T-helper 2 cell treated with Interferon-gamma antibody and Interleukin-4, amounts not matched to agents 5 μg/mL and 100 μg/mL, for 36 hours (primary cell): ENCODE measurements around the gene NUP42.
"Not testable (repeated sequence)": the region's sequence is repeated elsewhere in the genome, so short reads cannot be mapped to it uniquely, and the experiment has no call there.

ENCODE experiments used
- DNase-seq: peaks from one replicate; pipeline ENCODE4 v3.0.0; 2021; ENCODE audit warnings: low spot score
- H3K27ac Mint-ChIP-seq: one replicate; pipeline ENCODE4 v1.8.0; 2021; ENCODE audit warnings: mild to moderate bottlenecking, mixed read lengths
- H3K27me3 Mint-ChIP-seq: one replicate; pipeline ENCODE4 v1.8.0; 2021; ENCODE audit warnings: low read depth, mixed read lengths
- H3K36me3 Mint-ChIP-seq: one replicate; pipeline ENCODE4 v1.8.0; 2021; ENCODE audit warnings: low read depth, mixed read lengths
- H3K4me1 Mint-ChIP-seq: one replicate; pipeline ENCODE4 v1.8.0; 2021; ENCODE audit warnings: low read depth, mixed read lengths
- H3K4me3 Mint-ChIP-seq: one replicate; pipeline ENCODE4 v1.8.0; 2022; ENCODE audit warnings: mild to moderate bottlenecking, moderate library complexity, mixed read lengths
- H3K9me3 Mint-ChIP-seq: one replicate; pipeline ENCODE4 v1.8.0; 2021; ENCODE audit warnings: mixed read lengths

Gene NUP42

DNA sequence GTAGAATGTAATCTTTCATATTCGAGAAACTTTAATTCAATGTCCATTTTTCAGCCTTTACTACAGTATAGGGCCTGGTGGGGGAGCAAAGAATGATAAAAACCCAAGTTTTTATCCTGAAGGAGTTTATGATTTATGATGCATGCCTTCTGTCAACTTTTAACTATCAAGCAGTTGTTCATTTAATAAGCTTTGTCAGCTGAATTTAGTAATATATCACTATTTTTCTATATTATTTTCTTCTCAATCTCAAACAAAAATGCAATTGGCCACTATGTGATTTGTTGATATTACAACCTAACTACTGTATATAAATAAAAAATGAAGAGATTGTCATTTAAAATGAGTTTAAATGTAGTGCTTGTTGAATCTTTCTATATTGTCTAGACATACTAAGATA, 2.4 kb downstream of the NUP42 start:
- Mint-ChIP-seq H3K27ac (peak overlapping the region; percentile 56), H3K36me3 (peaks cover 25% of the 10 kb centered on the region), H3K9me3 (no peaks in the 10 kb centered on the region), H3K27me3 (peaks cover 6% of the 10 kb centered on the region), H3K4me1 (peaks cover 29% of the 10 kb centered on the region), H3K4me3 (peak overlapping the region; percentile 91)
- DNase-seq = no peak

- H3K27ac Mint-ChIP-seq = no peak overlapping the region
- H3K9me3 Mint-ChIP-seq = no peaks in the 10 kb centered on the region
- H3K4me3 Mint-ChIP-seq = no peak overlapping the region
- peaks cover 29% of the 10 kb centered on the region for H3K4me1 Mint-ChIP-seq
- peaks cover 27% of the 10 kb centered on the region for H3K36me3 Mint-ChIP-seq
- DNase-seq = no peak
- peaks cover 1% of the 10 kb centered on the region for H3K27me3 Mint-ChIP-seq
These were observed 3.0 kb downstream of the NUP42 start for GRCh38 chr7:23184709-23185359.

DNA sequence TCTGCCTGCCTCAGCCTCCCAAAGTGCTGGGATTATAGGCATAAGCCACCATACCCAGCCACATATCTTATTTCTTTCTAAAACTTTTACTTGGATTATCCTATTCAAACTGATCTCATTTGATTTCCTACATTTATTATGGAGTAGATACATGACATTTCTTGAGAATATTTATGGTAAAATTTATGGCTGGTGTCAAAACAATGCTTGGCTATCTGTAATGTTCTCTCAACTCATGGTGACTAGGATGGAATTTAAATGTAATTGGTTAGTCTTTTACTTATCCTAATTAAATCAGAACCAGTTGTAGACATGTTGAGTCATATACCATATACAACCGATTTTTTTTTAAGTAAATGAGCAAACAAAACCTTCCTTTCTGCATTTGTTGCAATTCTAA, 4.1 kb downstream of the NUP42 start:
- H3K4me3 Mint-ChIP-seq = no peak overlapping the region
- H3K4me1 Mint-ChIP-seq = peaks cover 24% of the 10 kb centered on the region
- H3K9me3 Mint-ChIP-seq = no peaks in the 10 kb centered on the region
- DNase-seq = no peak
- H3K27me3 Mint-ChIP-seq = no peaks in the 10 kb centered on the region
- H3K36me3 Mint-ChIP-seq = peaks cover 31% of the 10 kb centered on the region
- H3K27ac Mint-ChIP-seq = no peak overlapping the region

DNA sequence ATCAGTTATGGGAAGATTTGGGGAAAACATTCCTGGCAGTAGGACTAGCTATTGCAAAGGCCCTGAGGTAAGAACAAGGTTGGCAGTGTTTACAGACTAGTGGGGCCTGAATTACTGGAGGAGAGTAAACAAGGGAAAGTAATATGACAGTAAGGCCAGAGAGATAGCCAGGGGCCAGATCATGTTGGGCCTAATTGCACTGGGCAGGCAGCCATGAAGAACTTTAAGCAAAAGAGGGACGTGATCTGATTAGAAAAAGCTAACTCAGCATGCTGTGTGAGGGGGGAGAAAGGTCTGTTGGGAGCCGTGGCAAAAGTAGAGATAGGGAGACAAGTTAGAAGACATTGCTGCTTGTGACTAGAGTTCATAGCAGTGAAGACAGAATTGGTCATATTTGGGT, 9.2 kb downstream of the NUP42 start:
- Mint-ChIP-seq H3K27ac (no peak overlapping the region), H3K27me3 (no peaks in the 10 kb centered on the region), H3K4me1 (no peaks in the 10 kb centered on the region), H3K4me3 (no peak overlapping the region), H3K36me3 (peaks cover 39% of the 10 kb centered on the region), H3K9me3 (no peaks in the 10 kb centered on the region)
- no peak for DNase-seq

DNA sequence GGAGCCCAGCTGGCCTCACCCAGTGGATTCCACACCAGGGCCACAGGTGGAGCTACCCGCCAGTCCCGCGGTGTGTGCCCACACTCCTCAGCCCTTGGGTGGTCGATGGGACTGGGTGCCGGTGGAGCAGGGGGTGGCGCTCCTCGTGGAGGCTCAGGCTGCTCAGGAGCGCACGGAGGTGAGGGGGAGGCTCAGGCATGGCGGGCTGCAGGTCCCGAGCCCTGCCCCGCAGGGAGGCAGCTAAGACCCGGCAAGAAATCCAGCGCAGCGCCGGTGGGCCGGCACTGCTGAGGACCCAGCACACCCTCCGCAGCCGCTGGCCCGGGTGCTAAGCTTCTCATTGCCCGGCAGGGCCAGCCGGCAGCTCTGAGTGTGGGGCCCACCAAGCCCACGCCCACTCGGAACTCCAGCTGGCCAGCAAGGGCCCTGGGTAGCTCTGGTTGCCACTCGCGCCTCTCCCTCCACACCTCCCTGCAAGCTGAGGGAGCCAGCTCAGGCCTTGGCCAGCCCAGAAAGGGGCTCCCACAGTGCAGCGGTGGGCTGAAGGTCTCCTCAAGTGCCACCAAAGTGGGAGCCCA, 11.9 kb downstream of the NUP42 start:
- H3K36me3 Mint-ChIP-seq = peaks cover 36% of the 10 kb centered on the region
- H3K27me3 Mint-ChIP-seq, DNase-seq, H3K4me1 Mint-ChIP-seq, H3K9me3 Mint-ChIP-seq, H3K27ac Mint-ChIP-seq, H3K4me3 Mint-ChIP-seq: not testable (repeated sequence)

DNA sequence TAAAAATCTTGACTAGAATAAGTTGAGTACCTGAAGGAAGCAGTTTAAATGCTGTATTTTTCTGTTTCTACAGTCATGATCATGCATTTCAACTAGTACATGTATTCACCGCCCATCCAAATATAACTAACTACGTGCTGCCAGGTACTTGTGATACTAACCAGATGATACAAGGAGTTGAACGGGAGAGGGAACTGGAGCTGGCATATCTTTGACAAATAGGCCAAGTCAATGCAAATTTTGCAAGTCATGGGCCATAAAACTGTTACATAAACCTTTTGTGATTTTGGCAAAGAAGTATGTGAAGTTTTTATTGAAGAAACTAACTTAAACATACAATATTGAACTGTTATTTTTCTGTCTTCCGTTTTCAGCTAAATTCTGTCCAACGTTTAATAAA, 14.5 kb downstream of the NUP42 start:
- Mint-ChIP-seq H3K27ac (no peak overlapping the region), H3K27me3 (no peaks in the 10 kb centered on the region), H3K9me3 (no peaks in the 10 kb centered on the region), H3K36me3 (peaks cover 39% of the 10 kb centered on the region), H3K4me3 (no peak overlapping the region), H3K4me1 (no peaks in the 10 kb centered on the region)
- no peak for DNase-seq

DNA sequence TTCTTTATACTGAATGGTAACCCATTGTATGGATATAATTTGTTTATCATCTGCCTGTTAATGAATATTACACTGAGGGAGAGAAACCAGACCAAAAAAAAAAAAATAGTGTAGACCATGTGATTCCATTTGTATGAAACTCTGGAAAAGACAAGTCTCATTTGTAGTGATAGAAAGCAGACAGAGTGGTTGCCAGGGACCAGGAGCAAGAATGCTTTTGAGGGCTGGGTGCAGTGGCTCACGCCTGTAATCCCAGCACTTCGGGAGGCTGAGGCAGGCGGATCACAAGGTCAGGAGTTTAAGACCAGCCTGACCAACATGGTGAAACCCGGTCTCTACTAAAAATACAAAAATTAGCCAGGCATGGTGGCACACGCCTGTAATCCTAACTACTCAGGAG, 15.9 kb downstream of the NUP42 start:
- not testable (repeated sequence) for H3K27ac Mint-ChIP-seq

GRCh38 chr7:23200331-23200730, 18.5 kb downstream of the NUP42 start:
- Mint-ChIP-seq H3K36me3 (peaks cover 42% of the 10 kb centered on the region), H3K9me3 (no peaks in the 10 kb centered on the region), H3K4me1 (no peaks in the 10 kb centered on the region), H3K4me3 (no peak overlapping the region), H3K27me3 (peaks cover 1% of the 10 kb centered on the region), H3K27ac (no peak overlapping the region)
- DNase-seq = no peak

More for the DNA sequence above, 15.9 kb downstream of the NUP42 start:
- not testable (repeated sequence) for H3K4me1 Mint-ChIP-seq, DNase-seq, H3K4me3 Mint-ChIP-seq, H3K9me3 Mint-ChIP-seq, H3K27me3 Mint-ChIP-seq
- H3K36me3 Mint-ChIP-seq = peaks cover 38% of the 10 kb centered on the region

DNA sequence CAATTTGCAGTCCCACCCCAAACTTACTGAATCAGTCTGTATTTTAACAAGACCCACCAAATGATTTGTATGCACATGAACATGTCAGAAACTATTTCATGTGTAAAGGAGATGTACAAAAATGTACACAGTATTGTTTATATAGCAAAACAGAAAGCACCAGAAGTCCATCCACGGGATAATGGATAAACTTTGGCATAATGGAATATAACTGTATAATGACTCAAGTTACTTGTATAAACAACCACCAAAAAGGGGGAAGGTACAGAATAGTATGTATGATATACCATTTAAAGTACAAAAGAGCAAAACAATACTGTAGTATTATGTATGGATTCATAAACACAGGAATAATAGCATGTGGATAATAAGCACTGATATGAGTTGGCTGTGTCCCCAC, 22.4 kb downstream of the NUP42 start:
- H3K27ac Mint-ChIP-seq = no peak overlapping the region
- peaks cover 32% of the 10 kb centered on the region for H3K36me3 Mint-ChIP-seq
- peaks cover 2% of the 10 kb centered on the region for H3K4me1 Mint-ChIP-seq
- no peaks in the 10 kb centered on the region for H3K9me3 Mint-ChIP-seq
- no peak overlapping the region for H3K4me3 Mint-ChIP-seq
- DNase-seq = no peak
- peaks cover 28% of the 10 kb centered on the region for H3K27me3 Mint-ChIP-seq

DNA sequence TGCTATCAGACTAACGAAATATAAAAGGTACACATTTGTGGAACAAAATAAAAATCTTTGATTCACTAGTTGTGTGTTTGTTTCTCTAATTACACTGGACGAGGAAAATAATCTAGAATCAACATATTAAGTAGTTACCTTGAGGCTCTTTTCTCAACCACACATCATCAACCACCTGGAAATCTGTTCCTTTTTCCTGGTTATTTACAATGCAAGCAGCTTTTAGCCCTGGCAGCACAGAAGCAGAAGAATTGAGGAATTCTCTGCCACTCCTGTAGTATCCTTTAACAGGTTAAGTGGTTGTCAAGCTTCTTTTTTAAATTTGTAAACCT, 23.7 kb downstream of the NUP42 start:
- H3K27ac Mint-ChIP-seq = no peak overlapping the region
- H3K4me3 Mint-ChIP-seq = peak overlapping the region; percentile 36
- no peaks in the 10 kb centered on the region for H3K9me3 Mint-ChIP-seq
- DNase-seq = no peak
- H3K27me3 Mint-ChIP-seq = peaks cover 28% of the 10 kb centered on the region
- peaks cover 24% of the 10 kb centered on the region for H3K36me3 Mint-ChIP-seq
- peaks cover 2% of the 10 kb centered on the region for H3K4me1 Mint-ChIP-seq

DNA sequence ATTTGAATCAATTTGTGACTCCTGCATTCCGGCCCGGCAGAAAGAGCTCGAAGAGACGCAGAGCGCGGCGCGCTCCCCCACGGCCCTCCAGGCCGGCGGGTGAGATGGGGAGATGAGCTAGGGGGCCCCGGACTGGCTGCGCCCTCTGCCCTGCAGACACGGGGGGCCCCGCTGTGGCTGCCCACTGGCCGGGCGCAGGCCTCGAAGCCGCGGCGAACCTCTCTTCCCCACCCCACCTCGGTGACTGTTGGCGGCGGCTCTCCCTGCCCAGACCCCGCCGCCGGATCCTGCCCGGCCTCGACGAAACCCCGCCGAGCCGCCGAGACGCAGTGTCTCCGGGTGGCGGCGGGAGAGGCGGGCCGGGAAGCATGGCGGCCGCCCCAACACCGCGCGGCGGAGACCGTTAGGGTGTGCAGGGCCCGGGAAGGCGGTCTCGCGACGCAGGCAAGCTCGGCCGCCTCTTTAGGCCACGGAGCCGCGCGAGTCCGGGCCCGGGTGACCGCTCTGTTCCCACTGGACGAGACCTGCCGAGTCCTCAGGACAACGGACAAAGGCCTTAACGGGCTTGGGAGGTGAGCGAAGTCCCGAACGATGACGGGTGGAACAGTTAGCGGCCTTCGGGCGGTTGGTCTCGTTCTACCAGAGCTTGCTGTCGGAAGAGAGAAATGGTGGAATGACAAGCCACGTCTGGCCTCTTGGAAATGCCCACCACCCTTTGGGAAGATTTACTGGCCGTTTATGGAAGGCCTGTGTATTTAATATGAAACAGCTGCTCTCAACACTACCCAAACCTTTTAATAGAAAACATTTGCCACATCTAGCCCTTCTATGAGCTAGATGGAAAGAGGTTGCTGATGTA, 24.3 kb downstream of the NUP42 start:
- Mint-ChIP-seq H3K9me3 (no peaks in the 10 kb centered on the region), H3K36me3 (peaks cover 23% of the 10 kb centered on the region), H3K27ac (no peak overlapping the region), H3K27me3 (peaks cover 33% of the 10 kb centered on the region), H3K4me3 (peak overlapping the region; percentile 36), H3K4me1 (peaks cover 2% of the 10 kb centered on the region)
- no peak for DNase-seq

DNA sequence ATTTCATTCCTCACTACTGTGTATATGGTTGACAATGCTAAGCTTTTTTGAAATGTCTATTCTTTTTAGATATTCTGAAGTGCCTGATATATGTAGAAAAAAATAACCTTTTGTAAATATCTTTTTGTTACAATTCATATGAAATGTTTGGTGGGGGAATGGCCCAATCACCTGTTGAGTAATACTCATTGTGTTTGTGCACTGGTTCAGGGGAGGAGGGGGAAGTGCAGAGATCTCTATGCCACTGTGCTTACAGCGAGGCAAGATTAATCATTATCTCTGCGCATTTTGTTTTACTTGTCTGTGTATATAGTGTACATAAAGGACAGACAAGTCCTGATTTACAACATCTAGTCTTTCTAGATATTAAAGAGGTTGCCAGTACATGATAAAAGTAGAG, 25.2 kb downstream of the NUP42 start:
- H3K27me3 Mint-ChIP-seq = peaks cover 33% of the 10 kb centered on the region
- H3K36me3 Mint-ChIP-seq = peaks cover 16% of the 10 kb centered on the region
- no peak overlapping the region for H3K4me3 Mint-ChIP-seq
- H3K4me1 Mint-ChIP-seq = peaks cover 2% of the 10 kb centered on the region
- no peak overlapping the region for H3K27ac Mint-ChIP-seq
- H3K9me3 Mint-ChIP-seq = no peaks in the 10 kb centered on the region
- DNase-seq = no peak

DNA sequence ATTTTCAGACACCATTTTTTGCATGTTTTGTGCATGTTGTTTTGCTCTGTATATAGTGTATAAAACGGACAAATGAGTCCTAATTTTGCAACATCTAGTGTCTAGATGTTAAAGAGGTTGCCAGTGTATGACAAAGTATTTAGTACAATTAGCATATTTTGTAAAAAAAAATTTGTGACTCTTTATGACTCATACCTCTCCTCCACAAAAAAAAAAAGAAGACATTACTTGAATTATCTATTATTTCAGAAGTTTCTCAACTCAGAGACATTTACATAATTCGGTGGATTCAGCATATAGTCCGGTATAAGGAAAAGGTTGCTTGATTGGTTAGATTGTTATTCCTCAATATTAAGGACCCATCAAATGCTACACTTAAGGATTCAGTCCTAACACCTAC, 26.0 kb downstream of the NUP42 start:
- H3K36me3 Mint-ChIP-seq = peaks cover 16% of the 10 kb centered on the region
- peaks cover 2% of the 10 kb centered on the region for H3K4me1 Mint-ChIP-seq
- H3K27me3 Mint-ChIP-seq = peaks cover 36% of the 10 kb centered on the region
- no peaks in the 10 kb centered on the region for H3K9me3 Mint-ChIP-seq
- no peak overlapping the region for H3K4me3 Mint-ChIP-seq
- no peak overlapping the region for H3K27ac Mint-ChIP-seq
- DNase-seq = no peak

DNA sequence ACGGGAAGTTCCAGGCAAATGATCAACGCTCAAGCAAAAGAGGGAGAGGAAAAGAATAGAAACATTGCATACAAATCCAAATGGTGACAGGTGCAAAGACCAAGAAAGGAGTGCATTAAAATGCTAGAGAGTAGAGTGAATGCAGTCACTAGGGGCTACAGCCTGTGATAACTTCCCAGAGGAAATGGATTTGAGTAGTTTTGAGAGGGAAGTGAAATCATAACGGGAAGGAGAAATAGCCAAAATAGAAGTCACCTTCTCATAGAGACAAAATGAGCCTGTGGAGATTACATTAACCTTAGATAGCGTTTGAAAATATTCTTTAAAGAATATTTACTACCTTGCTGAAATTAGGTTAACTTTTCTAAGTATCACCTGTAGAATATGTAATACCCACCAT, 26.5 kb downstream of the NUP42 start:
- DNase-seq = no peak
- peaks cover 13% of the 10 kb centered on the region for H3K36me3 Mint-ChIP-seq
- H3K9me3 Mint-ChIP-seq = no peaks in the 10 kb centered on the region

More for the DNA sequence above, 26.5 kb downstream of the NUP42 start:
- Mint-ChIP-seq H3K27ac (no peak overlapping the region), H3K27me3 (peaks cover 36% of the 10 kb centered on the region), H3K4me3 (no peak overlapping the region), H3K4me1 (peaks cover 2% of the 10 kb centered on the region)
